OCI-LY7 (cell line): ENCODE data around the gene PRRX1.

Source experiments
- EZH2phosphoT487 ChIP-seq: fragments of 200-600 bp; sonication (generic); IDR thresholded peaks from 2 replicates; pipeline ENCODE4 v1.6.1; 2018; ENCODE audit warnings: low read depth, borderline replicate concordance, mild to moderate bottlenecking, mixed run types, antibody characterized with exemption, low read length, moderate library complexity, mixed read lengths
- TF ChIP-seq, protein P1 (sequence below): fragments of 200-600 bp; sonication (generic); conservative IDR thresholded peaks from 2 replicates; pipeline ENCODE4 v1.5.1; 2014; ENCODE audit warnings: mild to moderate bottlenecking, antibody characterized with exemption, low read length, moderate library complexity, mixed read lengths

GRCh38 chr1:170660281-170660713 is 3.6 kb upstream of the PRRX1 start:
- TF ChIP-seq, protein P1, sequence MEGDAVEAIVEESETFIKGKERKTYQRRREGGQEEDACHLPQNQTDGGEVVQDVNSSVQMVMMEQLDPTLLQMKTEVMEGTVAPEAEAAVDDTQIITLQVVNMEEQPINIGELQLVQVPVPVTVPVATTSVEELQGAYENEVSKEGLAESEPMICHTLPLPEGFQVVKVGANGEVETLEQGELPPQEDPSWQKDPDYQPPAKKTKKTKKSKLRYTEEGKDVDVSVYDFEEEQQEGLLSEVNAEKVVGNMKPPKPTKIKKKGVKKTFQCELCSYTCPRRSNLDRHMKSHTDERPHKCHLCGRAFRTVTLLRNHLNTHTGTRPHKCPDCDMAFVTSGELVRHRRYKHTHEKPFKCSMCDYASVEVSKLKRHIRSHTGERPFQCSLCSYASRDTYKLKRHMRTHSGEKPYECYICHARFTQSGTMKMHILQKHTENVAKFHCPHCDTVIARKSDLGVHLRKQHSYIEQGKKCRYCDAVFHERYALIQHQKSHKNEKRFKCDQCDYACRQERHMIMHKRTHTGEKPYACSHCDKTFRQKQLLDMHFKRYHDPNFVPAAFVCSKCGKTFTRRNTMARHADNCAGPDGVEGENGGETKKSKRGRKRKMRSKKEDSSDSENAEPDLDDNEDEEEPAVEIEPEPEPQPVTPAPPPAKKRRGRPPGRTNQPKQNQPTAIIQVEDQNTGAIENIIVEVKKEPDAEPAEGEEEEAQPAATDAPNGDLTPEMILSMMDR = no peak
- TF ChIP-seq EZH2phosphoT487 = no peak
